Colonic mucosa (tissue), 4 donors: Measurements from ENCODE around the gene ADAMTS1. TPM values are rescaled to one million over a fixed set of nuclear protein-coding genes. Genes with fewer than 3 reads are reported as not detected.

Source experiments
- DNase-seq: peaks from one replicate; pipeline ENCODE4 v3.0.0-alpha.2; 2020
- H3K27ac ChIP-seq: fragments of 200-600 bp; one replicate; pipeline ENCODE4 v1.8.0; 2021
- H3K27me3 ChIP-seq: fragments of 200-600 bp; one replicate; pipeline ENCODE4 v1.8.0; 2021
- H3K36me3 ChIP-seq: fragments of 200-600 bp; one replicate; pipeline ENCODE4 v1.8.0; 2021
- H3K4me1 ChIP-seq: fragments of 200-600 bp; one replicate; pipeline ENCODE4 v1.8.0; 2021; ENCODE audit warnings: mild to moderate bottlenecking
- H3K4me3 ChIP-seq: fragments of 200-600 bp; one replicate; pipeline ENCODE4 v1.8.0; 2021
- H3K9ac ChIP-seq, 2 donors: one replicate each; pipeline ENCODE4 v1.7.0; 2013; ENCODE audit warnings: control low read depth in 2 of 2, low read depth in 2 of 2, low read length in 2 of 2
- H3K9me3 ChIP-seq: fragments of 200-600 bp; one replicate; pipeline ENCODE4 v1.8.0; 2021
- intact Hi-C: fragments of 100-400 bp; cut with DNase I; formaldehyde crosslinking; loops from one replicate; pipeline ENCODE4 v1.14.1; 2022
- total RNA-seq, 2 donors: library from RNA; stranded (reverse); fragmentation: NEBNext Ultra II Directional in 1 of 2; extraction: Animal tissue kit (Norgen Biotek cat#: 25700) in 1 of 2; gene quantifications; one replicate each; pipeline ENCODE4 v1.2.1, GENCODE V29; 2021
- TF ChIP-seq, protein P1 (sequence below): fragments of 200-600 bp; IDR thresholded peaks from one replicate; pipeline ENCODE4 v1.8.0; 2022; ENCODE audit warnings: antibody characterized with exemption, mild to moderate bottlenecking
- donor health status: healthy.
- donor health status: DM: no; HTN: no; CAD: no.
- donor health status: DM: no; HTN: no; CAD: no.

ADAMTS1 gene
- total RNA-seq, 2 donors from 2014 or later: 12.5 to 26.8 TPM

DNA sequence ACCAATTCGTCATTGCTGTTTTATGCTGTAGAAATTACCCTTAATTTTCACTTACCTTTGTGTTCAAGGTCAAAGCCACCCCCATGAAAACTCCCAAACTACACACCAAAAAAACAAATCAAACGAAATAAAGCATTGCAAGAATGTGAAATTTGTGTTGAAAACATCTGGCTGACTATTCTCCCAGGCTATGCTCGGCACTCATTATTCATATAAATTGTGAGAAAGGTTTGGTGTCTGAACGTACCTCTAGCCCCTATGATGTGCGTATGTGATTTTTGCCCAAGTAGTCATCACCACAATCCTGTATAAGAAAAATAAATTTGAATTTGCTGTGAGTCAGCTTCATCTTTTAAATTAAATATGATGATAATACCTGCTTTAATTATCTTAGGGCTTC is 34.9 kb downstream of the ADAMTS1 start:
- Histone ChIP-seq H3K4me3 (no peak overlapping the region), H3K9me3 (no peaks in the 10 kb centered on the region), H3K9ac (no peak overlapping the region), H3K4me1 (no peaks in the 10 kb centered on the region), H3K27ac (no peak overlapping the region), H3K36me3 (no peaks in the 10 kb centered on the region), H3K27me3 (no peaks in the 10 kb centered on the region)
- intact Hi-C loops: no loop called here
- TF ChIP-seq, protein P1, sequence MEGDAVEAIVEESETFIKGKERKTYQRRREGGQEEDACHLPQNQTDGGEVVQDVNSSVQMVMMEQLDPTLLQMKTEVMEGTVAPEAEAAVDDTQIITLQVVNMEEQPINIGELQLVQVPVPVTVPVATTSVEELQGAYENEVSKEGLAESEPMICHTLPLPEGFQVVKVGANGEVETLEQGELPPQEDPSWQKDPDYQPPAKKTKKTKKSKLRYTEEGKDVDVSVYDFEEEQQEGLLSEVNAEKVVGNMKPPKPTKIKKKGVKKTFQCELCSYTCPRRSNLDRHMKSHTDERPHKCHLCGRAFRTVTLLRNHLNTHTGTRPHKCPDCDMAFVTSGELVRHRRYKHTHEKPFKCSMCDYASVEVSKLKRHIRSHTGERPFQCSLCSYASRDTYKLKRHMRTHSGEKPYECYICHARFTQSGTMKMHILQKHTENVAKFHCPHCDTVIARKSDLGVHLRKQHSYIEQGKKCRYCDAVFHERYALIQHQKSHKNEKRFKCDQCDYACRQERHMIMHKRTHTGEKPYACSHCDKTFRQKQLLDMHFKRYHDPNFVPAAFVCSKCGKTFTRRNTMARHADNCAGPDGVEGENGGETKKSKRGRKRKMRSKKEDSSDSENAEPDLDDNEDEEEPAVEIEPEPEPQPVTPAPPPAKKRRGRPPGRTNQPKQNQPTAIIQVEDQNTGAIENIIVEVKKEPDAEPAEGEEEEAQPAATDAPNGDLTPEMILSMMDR: no peak
- no peak for DNase-seq

DNA sequence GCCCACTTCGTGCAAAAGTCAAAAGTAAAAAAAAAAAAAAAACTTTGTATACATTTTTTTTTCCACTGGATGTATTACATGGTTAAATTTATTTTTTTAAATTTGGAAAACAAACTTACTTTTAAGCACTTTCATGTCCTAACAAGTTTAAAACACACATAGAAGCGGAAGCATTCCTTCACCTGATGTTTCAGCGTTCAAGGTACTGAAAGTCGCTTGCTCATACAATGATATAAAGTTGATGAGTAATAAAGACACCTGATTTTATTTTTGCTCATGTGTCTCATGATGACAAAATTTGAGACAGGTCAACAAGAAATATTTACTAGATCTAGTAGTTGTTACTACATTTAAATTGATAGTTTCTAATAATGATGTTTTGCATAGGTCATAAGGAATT is 35.5 kb downstream of the ADAMTS1 start:
- DNase-seq: no peak
- no peaks in the 10 kb centered on the region for H3K9me3 ChIP-seq
- H3K4me1 ChIP-seq: no peaks in the 10 kb centered on the region
- intact Hi-C loops: no loop called here
- no peaks in the 10 kb centered on the region for H3K36me3 ChIP-seq
- H3K27me3 ChIP-seq: no peaks in the 10 kb centered on the region
- H3K4me3 ChIP-seq: no peak overlapping the region
- TF ChIP-seq, protein P1: no peak
- no peak overlapping the region for H3K27ac ChIP-seq
- no peak overlapping the region for H3K9ac ChIP-seq

- intact Hi-C loops: no loop called here
- Histone ChIP-seq H3K36me3 (no peaks in the 10 kb centered on the region), H3K27ac (no peak overlapping the region), H3K9ac (no peak overlapping the region), H3K4me3 (no peak overlapping the region), H3K9me3 (no peaks in the 10 kb centered on the region), H3K4me1 (no peaks in the 10 kb centered on the region), H3K27me3 (no peaks in the 10 kb centered on the region)
- TF ChIP-seq, protein P1: no peak
- no peak for DNase-seq
Measured at GRCh38 chr21:26806801-26807295, 38.4 kb downstream of the ADAMTS1 start.

DNA sequence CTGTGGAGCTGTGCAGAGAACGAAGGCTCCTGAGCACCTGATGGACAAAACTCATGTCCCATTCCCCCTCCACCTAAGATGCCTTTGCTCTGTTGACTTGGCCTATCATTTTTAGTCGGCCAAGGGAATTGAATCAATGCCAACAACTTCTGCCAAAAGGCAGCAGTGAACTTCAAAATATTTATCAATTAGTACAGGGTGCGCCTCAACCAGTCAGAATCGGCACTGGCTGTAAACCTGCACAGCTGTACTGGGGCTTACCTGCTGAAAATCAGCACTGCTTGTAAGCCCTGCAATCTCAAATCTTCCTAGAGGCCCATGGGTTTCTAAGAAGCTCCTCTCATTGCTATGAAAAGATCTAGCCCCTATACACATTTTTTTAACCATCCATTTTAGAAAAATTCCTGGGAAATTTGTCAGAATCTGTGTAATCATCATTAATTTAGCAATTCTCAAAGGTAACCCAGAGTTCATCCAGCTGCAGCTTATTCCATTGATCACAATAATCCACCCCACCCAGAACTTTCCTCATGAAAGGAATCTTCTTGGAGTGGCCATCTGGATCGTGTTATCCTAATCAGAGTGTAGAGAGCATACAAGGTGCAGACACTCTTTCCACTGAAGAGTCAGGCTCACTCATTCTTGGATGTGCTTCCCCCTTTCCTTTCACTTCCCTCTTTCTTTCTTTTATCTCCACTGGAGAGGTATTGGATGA is 40.2 kb downstream of the ADAMTS1 start:
- H3K27ac ChIP-seq: no peak overlapping the region

GRCh38 chr21:26801498-26801897 is 43.7 kb downstream of the ADAMTS1 start:
- Histone ChIP-seq H3K9me3 (no peaks in the 10 kb centered on the region), H3K27me3 (no peaks in the 10 kb centered on the region), H3K4me1 (no peaks in the 10 kb centered on the region), H3K9ac (no peak overlapping the region), H3K36me3 (no peaks in the 10 kb centered on the region), H3K4me3 (no peak overlapping the region), H3K27ac (peak overlapping the region; percentile 39)
- TF ChIP-seq, protein P1: no peak
- intact Hi-C loops: no loop called here
- no peak for DNase-seq

More for the DNA sequence above, 40.2 kb downstream of the ADAMTS1 start:
- Histone ChIP-seq H3K27me3 (no peaks in the 10 kb centered on the region), H3K4me1 (no peaks in the 10 kb centered on the region), H3K4me3 (no peak overlapping the region), H3K9me3 (no peaks in the 10 kb centered on the region), H3K9ac (no peak overlapping the region), H3K36me3 (no peaks in the 10 kb centered on the region)
- no peak for DNase-seq
- TF ChIP-seq, protein P1: no peak
- intact Hi-C loops: no loop called here
